ENCODE results near the gene GART.

Gene GART

GRCh38 chr21:33491373-33492102 is 50.4 kb downstream of the GART start, which contains the start of gene DNAJC28:
TSS of gene DNAJC28 (minus strand) at chr21:33491716. CDS start at chr21:33489393, 2,323 bp downstream.
- Histone ChIP-seq H3K4me2 (peak within 1 kb of the TSS; percentile 93), H3K27ac (peak within 1 kb of the TSS; percentile 63), H3K9ac (peak within 1 kb of the TSS; percentile 80), H3K27me3 (no peaks in the 10 kb centered on the region), H4K20me1 (no peaks in the 10 kb centered on the region), H3K4me1 (peaks cover 13% of the 10 kb centered on the region), H3K9me3 (no peaks in the 10 kb centered on the region), H3K4me3 (peak within 1 kb of the TSS; percentile 73), H3K36me3 (no peaks in the 10 kb centered on the region)
- no peak for TF ChIP-seq Cebpa-rat (IDR thresholded peaks at IDR 0.05)

GRCh38 chr21:33490991-33491372 is 50.9 kb downstream of the GART start:
- Histone ChIP-seq H3K4me2 (peak overlapping the region; percentile 93), H4K20me1 (no peaks in the 10 kb centered on the region), H3K9me3 (no peaks in the 10 kb centered on the region), H3K4me3 (peak overlapping the region; percentile 73), H3K27ac (peak overlapping the region; percentile 63), H3K27me3 (no peaks in the 10 kb centered on the region), H3K36me3 (no peaks in the 10 kb centered on the region), H3K4me1 (peaks cover 13% of the 10 kb centered on the region), H3K9ac (peak overlapping the region; percentile 80)
- no peak for TF ChIP-seq Cebpa-rat (IDR thresholded peaks at IDR 0.05)

GRCh38 chr21:33488936-33489335 is 53.0 kb downstream of the GART start:
- Histone ChIP-seq H3K4me3 (no peak overlapping the region), H4K20me1 (no peaks in the 10 kb centered on the region), H3K9me3 (no peaks in the 10 kb centered on the region), H3K4me2 (no peak overlapping the region), H3K9ac (no peak overlapping the region), H3K4me1 (peaks cover 13% of the 10 kb centered on the region), H3K27me3 (no peaks in the 10 kb centered on the region), H3K27ac (no peak overlapping the region), H3K36me3 (no peaks in the 10 kb centered on the region)
- no peak for TF ChIP-seq Cebpa-rat (IDR thresholded peaks at IDR 0.05)

GRCh38 chr21:33487996-33488395 is 53.9 kb downstream of the GART start:
- H3K9me3 ChIP-seq = no peaks in the 10 kb centered on the region
- H4K20me1 ChIP-seq = no peaks in the 10 kb centered on the region
- no peaks in the 10 kb centered on the region for H3K36me3 ChIP-seq
- no peak for TF ChIP-seq Cebpa-rat (IDR thresholded peaks at IDR 0.05)
- H3K27me3 ChIP-seq = no peaks in the 10 kb centered on the region
- no peak overlapping the region for H3K27ac ChIP-seq
- no peak overlapping the region for H3K4me3 ChIP-seq
- H3K9ac ChIP-seq = no peak overlapping the region
- no peak overlapping the region for H3K4me2 ChIP-seq
- H3K4me1 ChIP-seq = peaks cover 13% of the 10 kb centered on the region

GRCh38 chr21:33481314-33481943 is 60.5 kb downstream of the GART start:
- no peak for TF ChIP-seq Cebpa-rat (IDR thresholded peaks at IDR 0.05)
- Histone ChIP-seq H3K4me3 (no peak overlapping the region), H3K9ac (no peak overlapping the region), H3K27ac (no peak overlapping the region), H3K9me3 (no peaks in the 10 kb centered on the region), H3K4me2 (no peak overlapping the region), H3K4me1 (peaks cover 15% of the 10 kb centered on the region), H3K27me3 (no peaks in the 10 kb centered on the region), H3K36me3 (no peaks in the 10 kb centered on the region), H4K20me1 (peaks cover 6% of the 10 kb centered on the region; the same call in 1 of the 2 replicates)

GRCh38 chr21:33480481-33481103 is 61.3 kb downstream of the GART start:
- no peaks in the 10 kb centered on the region for H3K27me3 ChIP-seq
- no peaks in the 10 kb centered on the region for H3K9me3 ChIP-seq
- peaks cover 15% of the 10 kb centered on the region for H3K4me1 ChIP-seq
- H3K4me2 ChIP-seq = peak overlapping the region; percentile 79
- no peak for TF ChIP-seq Cebpa-rat (IDR thresholded peaks at IDR 0.05)
- peak overlapping the region; percentile 86 for H3K9ac ChIP-seq
- no peaks in the 10 kb centered on the region for H3K36me3 ChIP-seq
- peak overlapping the region; percentile 92 for H3K4me3 ChIP-seq
- peaks cover 6% of the 10 kb centered on the region; the same call in 1 of the 2 replicates for H4K20me1 ChIP-seq
- H3K27ac ChIP-seq = peak overlapping the region; percentile 76

GRCh38 chr21:33479679-33480480 is 62.0 kb downstream of the GART start, which contains the start of gene TMEM50B:
TSS of gene TMEM50B (minus strand) at chr21:33479974. CDS start at chr21:33468885, 11,089 bp downstream.
- Histone ChIP-seq H3K27me3 (no peaks in the 10 kb centered on the region), H4K20me1 (peaks cover 6% of the 10 kb centered on the region; the same call in 1 of the 2 replicates), H3K4me3 (peak within 1 kb of the TSS; percentile 92), H3K4me2 (peak within 1 kb of the TSS; percentile 90), H3K9me3 (no peaks in the 10 kb centered on the region), H3K9ac (peak within 1 kb of the TSS; percentile 91), H3K4me1 (peaks cover 15% of the 10 kb centered on the region), H3K27ac (peak within 1 kb of the TSS; percentile 88), H3K36me3 (0 out of 2 replicates have a peak, but pooled peaks cover 1% of the 10 kb centered on the region)
- TF ChIP-seq Cebpa-rat (IDR thresholded peaks at IDR 0.05) = no peak

- no peak for TF ChIP-seq Cebpa-rat (IDR thresholded peaks at IDR 0.05)
- Histone ChIP-seq H3K4me1 (peaks cover 15% of the 10 kb centered on the region), H3K4me2 (peak overlapping the region; percentile 90), H3K27me3 (no peaks in the 10 kb centered on the region), H3K9me3 (no peaks in the 10 kb centered on the region), H4K20me1 (peaks cover 6% of the 10 kb centered on the region; the same call in 1 of the 2 replicates), H3K4me3 (peak overlapping the region; percentile 92), H3K27ac (peak overlapping the region; percentile 88), H3K9ac (peak overlapping the region; percentile 91), H3K36me3 (peaks cover 5% of the 10 kb centered on the region; the same call in 1 of the 2 replicates)
Measured at GRCh38 chr21:33478935-33479678, 62.8 kb downstream of the GART start.
